ENCODE measurements around the gene FHL2. TPM values are rescaled to one million over a fixed set of nuclear protein-coding genes. Genes with fewer than 3 reads are reported as not detected.

The FHL2 gene
- 16.8 TPM for polyA plus RNA-seq (2013, experiment 1 of 2)
- polyA plus RNA-seq (2013, experiment 2 of 2): 15.6 TPM

- H3K9me3 ChIP-seq (ENCODE audit: control insufficient read depth, low read length): no peaks in the 10 kb centered on the region
- peak within 1 kb of the TSS; percentile 71 for H3K27ac ChIP-seq (ENCODE audit: low read depth, low read length, severe bottlenecking)
- WGBS, 2 experiments (ENCODE audit: insufficient coverage in 2 of 2): 0 to 1% methylated on average over 55 to 70 of the region's 74 CpGs
- H3K4me1 ChIP-seq (ENCODE audit: control insufficient read depth, insufficient read depth, low read length, poor library complexity, severe bottlenecking): peaks cover 18% of the 10 kb centered on the region
- H3K36me3 ChIP-seq (ENCODE audit: control insufficient read depth, insufficient read depth, low read length): peaks cover 21% of the 10 kb centered on the region
- H3K4me3 ChIP-seq (ENCODE audit: extremely low read depth, insufficient read depth, low read length, poor library complexity, severe bottlenecking): peak within 1 kb of the TSS; percentile 80
These were observed at the start of gene FHL2 for GRCh38 chr2:105398336-105399206. Gene FHL2, minus strand, starts transcription at chr2:105399051. Its CDS starts 12,535 bp downstream, at chr2:105386516.

DNA sequence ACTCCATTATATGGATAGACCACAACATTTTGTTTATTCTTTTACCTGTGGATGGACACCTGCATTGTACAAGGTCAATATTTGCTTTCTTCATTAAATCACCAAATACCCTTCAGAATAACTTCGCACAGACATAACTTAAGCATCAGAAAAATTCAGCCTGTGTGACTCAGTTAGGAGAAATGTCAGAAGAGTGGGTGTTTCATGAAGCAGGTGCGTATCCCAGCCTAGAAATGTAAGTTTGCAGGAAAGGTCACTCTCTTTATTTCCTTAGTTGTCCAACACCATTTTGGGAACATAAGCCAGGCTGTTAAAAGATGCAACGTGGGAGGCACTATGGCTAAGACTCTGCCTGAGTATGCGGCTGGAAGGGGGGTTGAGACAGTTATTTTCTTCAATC is 48.6 kb upstream of the FHL2 start:
- Histone ChIP-seq H3K36me3 (ENCODE audit: control insufficient read depth, insufficient read depth, low read length) (no peaks in the 10 kb centered on the region), H3K4me3 (ENCODE audit: extremely low read depth, insufficient read depth, low read length, poor library complexity, severe bottlenecking) (no peak overlapping the region), H3K4me1 (ENCODE audit: control insufficient read depth, insufficient read depth, low read length, poor library complexity, severe bottlenecking) (no peaks in the 10 kb centered on the region), H3K9me3 (ENCODE audit: control insufficient read depth, low read length) (no peaks in the 10 kb centered on the region), H3K27ac (ENCODE audit: low read depth, low read length, severe bottlenecking) (no peak overlapping the region)
- 81 to 86% methylated on average over 2 to 3 of the region's 4 CpGs for WGBS, 2 experiments (ENCODE audit: insufficient coverage in 2 of 2)

GRCh38 chr2:105446501-105446900 is 47.6 kb upstream of the FHL2 start:
- no peaks in the 10 kb centered on the region for H3K36me3 ChIP-seq (ENCODE audit: control insufficient read depth, insufficient read depth, low read length)
- H3K4me3 ChIP-seq (ENCODE audit: extremely low read depth, insufficient read depth, low read length, poor library complexity, severe bottlenecking): no peak overlapping the region
- H3K27ac ChIP-seq (ENCODE audit: low read depth, low read length, severe bottlenecking): no peak overlapping the region
- no peaks in the 10 kb centered on the region for H3K9me3 ChIP-seq (ENCODE audit: control insufficient read depth, low read length)
- WGBS, 2 experiments (ENCODE audit: insufficient coverage in 2 of 2): 79 to 96% methylated on average over 3 to 4 of the region's 6 CpGs
- H3K4me1 ChIP-seq (ENCODE audit: control insufficient read depth, insufficient read depth, low read length, poor library complexity, severe bottlenecking): no peaks in the 10 kb centered on the region

DNA sequence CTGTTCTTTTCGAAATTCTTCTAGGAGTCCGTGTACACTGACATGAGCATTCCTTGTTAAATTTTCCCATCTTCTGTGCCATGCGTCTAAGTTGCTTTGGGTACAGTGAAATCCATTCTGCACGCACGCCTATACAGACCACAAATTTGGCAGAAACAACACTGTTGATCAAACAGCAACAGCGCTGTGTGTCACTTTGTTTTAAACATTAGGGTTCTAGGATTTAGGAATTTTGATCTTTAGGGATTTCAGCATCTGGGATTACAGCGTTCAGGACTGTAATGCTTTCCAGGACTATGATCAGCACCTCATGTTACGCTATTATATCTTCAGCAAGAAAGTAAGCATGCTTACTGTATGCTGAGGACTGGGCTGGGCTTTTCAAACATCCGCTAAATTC is 47.1 kb upstream of the FHL2 start:
- Histone ChIP-seq H3K36me3 (ENCODE audit: control insufficient read depth, insufficient read depth, low read length) (no peaks in the 10 kb centered on the region), H3K9me3 (ENCODE audit: control insufficient read depth, low read length) (no peaks in the 10 kb centered on the region), H3K27ac (ENCODE audit: low read depth, low read length, severe bottlenecking) (no peak overlapping the region), H3K4me3 (ENCODE audit: extremely low read depth, insufficient read depth, low read length, poor library complexity, severe bottlenecking) (no peak overlapping the region), H3K4me1 (ENCODE audit: control insufficient read depth, insufficient read depth, low read length, poor library complexity, severe bottlenecking) (no peaks in the 10 kb centered on the region)
- 95 to 97% methylated on average over 9 of the region's 9 CpGs for WGBS, 2 experiments (ENCODE audit: insufficient coverage in 2 of 2)

GRCh38 chr2:105445498-105445897 is 46.6 kb upstream of the FHL2 start:
- H3K4me3 ChIP-seq (ENCODE audit: extremely low read depth, insufficient read depth, low read length, poor library complexity, severe bottlenecking): no peak overlapping the region
- H3K36me3 ChIP-seq (ENCODE audit: control insufficient read depth, insufficient read depth, low read length): no peaks in the 10 kb centered on the region
- H3K9me3 ChIP-seq (ENCODE audit: control insufficient read depth, low read length): no peaks in the 10 kb centered on the region
- H3K4me1 ChIP-seq (ENCODE audit: control insufficient read depth, insufficient read depth, low read length, poor library complexity, severe bottlenecking): no peaks in the 10 kb centered on the region
- WGBS, 2 experiments (ENCODE audit: insufficient coverage in 2 of 2): 85% methylated on average over 3 of the region's 5 CpGs; no CpG with 5 or more reads in 1 of the 2 experiments
- no peak overlapping the region for H3K27ac ChIP-seq (ENCODE audit: low read depth, low read length, severe bottlenecking)

GRCh38 chr2:105443617-105444598 is 45.1 kb upstream of the FHL2 start:
- H3K4me3 ChIP-seq (ENCODE audit: extremely low read depth, insufficient read depth, low read length, poor library complexity, severe bottlenecking): no peak overlapping the region
- H3K4me1 ChIP-seq (ENCODE audit: control insufficient read depth, insufficient read depth, low read length, poor library complexity, severe bottlenecking): no peaks in the 10 kb centered on the region
- H3K36me3 ChIP-seq (ENCODE audit: control insufficient read depth, insufficient read depth, low read length): no peaks in the 10 kb centered on the region
- 96 to 98% methylated on average over 5 to 6 of the region's 10 CpGs for WGBS, 2 experiments (ENCODE audit: insufficient coverage in 2 of 2)
- no peaks in the 10 kb centered on the region for H3K9me3 ChIP-seq (ENCODE audit: control insufficient read depth, low read length)
- H3K27ac ChIP-seq (ENCODE audit: low read depth, low read length, severe bottlenecking): no peak overlapping the region

GRCh38 chr2:105442721-105443120 is 43.9 kb upstream of the FHL2 start:
- H3K36me3 ChIP-seq (ENCODE audit: control insufficient read depth, insufficient read depth, low read length): no peaks in the 10 kb centered on the region
- 93 to 100% methylated on average over 3 of the region's 5 CpGs for WGBS, 2 experiments (ENCODE audit: insufficient coverage in 2 of 2)
- H3K4me1 ChIP-seq (ENCODE audit: control insufficient read depth, insufficient read depth, low read length, poor library complexity, severe bottlenecking): peaks cover 4% of the 10 kb centered on the region
- H3K4me3 ChIP-seq (ENCODE audit: extremely low read depth, insufficient read depth, low read length, poor library complexity, severe bottlenecking): no peak overlapping the region
- no peak overlapping the region for H3K27ac ChIP-seq (ENCODE audit: low read depth, low read length, severe bottlenecking)
- no peaks in the 10 kb centered on the region for H3K9me3 ChIP-seq (ENCODE audit: control insufficient read depth, low read length)

DNA sequence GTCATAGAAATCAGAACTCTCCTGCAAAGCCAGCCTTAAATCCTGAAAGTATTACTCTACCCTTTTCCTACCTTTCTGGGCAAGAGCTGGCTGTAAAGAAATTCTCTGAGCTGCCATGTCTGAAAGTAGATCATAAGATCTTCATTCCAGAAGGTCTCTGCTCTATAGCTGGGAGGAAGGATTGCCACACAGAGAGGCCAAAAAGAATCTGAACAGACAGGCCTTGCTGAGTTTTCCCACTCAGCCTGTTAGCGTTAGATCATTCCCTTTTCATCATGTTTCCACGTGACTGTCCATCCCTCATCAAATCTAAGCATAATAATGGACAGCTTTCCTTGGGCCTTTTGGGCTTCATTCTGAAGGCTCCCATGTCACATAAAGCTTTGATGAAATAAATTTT is 43.2 kb upstream of the FHL2 start:
- Histone ChIP-seq H3K27ac (ENCODE audit: low read depth, low read length, severe bottlenecking) (no peak overlapping the region), H3K4me1 (ENCODE audit: control insufficient read depth, insufficient read depth, low read length, poor library complexity, severe bottlenecking) (peaks cover 4% of the 10 kb centered on the region), H3K4me3 (ENCODE audit: extremely low read depth, insufficient read depth, low read length, poor library complexity, severe bottlenecking) (no peak overlapping the region), H3K36me3 (ENCODE audit: control insufficient read depth, insufficient read depth, low read length) (no peaks in the 10 kb centered on the region), H3K9me3 (ENCODE audit: control insufficient read depth, low read length) (no peaks in the 10 kb centered on the region)
- 86 to 100% methylated on average over 2 of the region's 2 CpGs for WGBS, 2 experiments (ENCODE audit: insufficient coverage in 2 of 2)

- H3K4me1 ChIP-seq (ENCODE audit: control insufficient read depth, insufficient read depth, low read length, poor library complexity, severe bottlenecking): peaks cover 4% of the 10 kb centered on the region
- WGBS, 2 experiments (ENCODE audit: insufficient coverage in 2 of 2): 100% methylated on average over 1 of the region's 5 CpGs; no CpG with 5 or more reads in 1 of the 2 experiments
- no peak overlapping the region for H3K4me3 ChIP-seq (ENCODE audit: extremely low read depth, insufficient read depth, low read length, poor library complexity, severe bottlenecking)
These were observed 40.3 kb upstream of the FHL2 start for GRCh38 chr2:105439141-105439540.

GRCh38 chr2:105438104-105438929 is 39.5 kb upstream of the FHL2 start:
- WGBS, 2 experiments (ENCODE audit: insufficient coverage in 2 of 2): 81 to 84% methylated on average over 9 of the region's 10 CpGs
- Histone ChIP-seq H3K4me3 (ENCODE audit: extremely low read depth, insufficient read depth, low read length, poor library complexity, severe bottlenecking) (no peak overlapping the region), H3K9me3 (ENCODE audit: control insufficient read depth, low read length) (no peaks in the 10 kb centered on the region), H3K36me3 (ENCODE audit: control insufficient read depth, insufficient read depth, low read length) (no peaks in the 10 kb centered on the region), H3K27ac (ENCODE audit: low read depth, low read length, severe bottlenecking) (no peak overlapping the region), H3K4me1 (ENCODE audit: control insufficient read depth, insufficient read depth, low read length, poor library complexity, severe bottlenecking) (peaks cover 4% of the 10 kb centered on the region)

More at GRCh38 chr2:105439141-105439540, 40.3 kb upstream of the FHL2 start:
- H3K9me3 ChIP-seq (ENCODE audit: control insufficient read depth, low read length): no peaks in the 10 kb centered on the region
- H3K27ac ChIP-seq (ENCODE audit: low read depth, low read length, severe bottlenecking): no peak overlapping the region
- no peaks in the 10 kb centered on the region for H3K36me3 ChIP-seq (ENCODE audit: control insufficient read depth, insufficient read depth, low read length)
